Sigmoid colon (tissue), 7 donors: ENCODE data around the gene ZNF496. TPM values are rescaled to one million over a fixed set of nuclear protein-coding genes. Genes with fewer than 3 reads are reported as not detected.
"Not testable (repeated sequence)": the region's sequence is repeated elsewhere in the genome, so short reads cannot be mapped to it uniquely, and the experiment has no call there.

ENCODE experiments used
- DNase-seq: peaks from one replicate; pipeline ENCODE4 v3.0.0-alpha.2; 2019
- H3K27ac ChIP-seq, 4 donors: fragments of 200-600 bp; sonication (generic); one replicate each; pipeline ENCODE4 v1.5.1; 2016 to 2019; ENCODE audit warnings: mild to moderate bottlenecking in 1 of 4
- H3K27me3 ChIP-seq, 3 donors: fragments of 200-600 bp; sonication (generic); one replicate each; pipeline ENCODE4 v1.5.1; 2019; ENCODE audit warnings: mild to moderate bottlenecking in 1 of 3
- H3K36me3 ChIP-seq, 4 donors: fragments of 200-600 bp; sonication (generic); one replicate each; pipeline ENCODE4 v1.5.1; 2016 to 2019
- H3K4me1 ChIP-seq, 4 donors: fragments of 200-600 bp; sonication (generic); one replicate each; pipeline ENCODE4 v1.5.1; 2017 to 2019
- H3K4me3 ChIP-seq, 4 donors: fragments of 200-600 bp; sonication (generic); one replicate each; pipeline ENCODE4 v1.5.1; 2017 to 2019; ENCODE audit warnings: mild to moderate bottlenecking in 2 of 4, moderate library complexity in 1 of 4
- H3K9me3 ChIP-seq, 4 donors: fragments of 200-600 bp in 3 of 4; sonication (generic) in 3 of 4; one replicate each; pipeline versions ENCODE4 v1.5.1 to v1.6.1; 2013 to 2019
- EP300 ChIP-seq, 4 donors: sonication (generic); formaldehyde crosslinking; IDR thresholded peaks; one replicate each; pipeline ENCODE4 v1.6.1; 2017; ENCODE audit warnings: antibody characterized with exemption in 4 of 4
- POLR2A ChIP-seq, 2 donors: fragments of 450-650 bp; IDR thresholded peaks; one replicate each; pipeline ENCODE4 v1.6.1; 2016; ENCODE audit warnings: antibody characterized with exemption in 2 of 2, mild to moderate bottlenecking in 2 of 2, moderate library complexity in 2 of 2
- POLR2AphosphoS5 ChIP-seq, 4 donors: sonication (generic); formaldehyde crosslinking; IDR thresholded peaks; one replicate each; pipeline ENCODE4 v1.6.1; 2017; ENCODE audit warnings: antibody characterized with exemption in 4 of 4
- WGBS, 2 donors: extraction: QIAGEN DNeasy Blood & Tissue Kit; methylation state at CpG; one replicate each; pipeline ENCODE4 v1.1.7; 2013; 5-methylcytosine and 5-hydroxymethylcytosine counted together
- intact Hi-C: fragments of 100-400 bp; cut with DNase I; formaldehyde crosslinking; loops from one replicate; pipeline ENCODE4 v1.15.1; 2023
- polyA plus RNA-seq, 3 donors: library from polyadenylated mRNA; stranded (reverse); fragments of 200-250 nt; gene quantifications; one replicate each; pipeline ENCODE4 v1.2.3, GENCODE V29; 2013
- total RNA-seq, 4 donors: library from RNA; depleted of rRNA; stranded (reverse); fragments of >200 nt; gene quantifications; one replicate each; pipeline ENCODE4 v1.1.0, GENCODE V29; 2016
- TF ChIP-seq, protein P1 (sequence below), 4 experiments: fragments of 450-650 bp in 3 of 4; fragments of 200-600 bp in 1 of 4; IDR thresholded peaks; one replicate each; pipeline ENCODE4 v1.5.1; 2016 to 2019; ENCODE audit warnings: antibody characterized with exemption in 4 of 4, mild to moderate bottlenecking in 3 of 4, moderate library complexity in 2 of 4
- donor health status: healthy with polysubstance abuse.
- donor health status: Bipolar disorder and iron deficiency.
- donor health status: healthy.

ZNF496 gene
- total and polyA plus RNA-seq, 7 donors, result 3.2 to 70.7 (median 31.6) TPM

DNA sequence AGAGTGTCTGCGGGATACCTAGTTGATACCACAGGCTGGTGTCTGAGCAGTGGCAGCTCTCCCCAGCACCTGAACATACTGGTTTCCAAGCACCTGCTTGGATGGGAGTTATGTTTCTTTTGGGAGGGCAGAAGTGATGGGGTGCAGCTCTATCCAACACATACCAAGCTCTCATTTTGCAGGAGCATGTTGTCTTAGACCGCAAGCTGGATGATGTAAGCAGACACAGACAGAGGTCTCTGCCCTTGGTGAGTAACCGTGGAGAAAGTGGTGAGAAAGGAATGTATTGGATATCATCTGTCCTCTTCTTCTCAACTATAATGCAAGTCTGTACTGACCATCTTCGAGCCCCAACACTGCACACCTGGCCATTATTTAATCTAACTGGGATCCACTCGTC is 37.4 kb downstream of the ZNF496 start:
- Histone ChIP-seq H3K36me3 (no peaks in the 10 kb centered on the region), H3K27me3 (no peaks in the 10 kb centered on the region), H3K27ac (no peak overlapping the region), H3K4me1 (no peaks in the 10 kb centered on the region), H3K4me3 (no peak overlapping the region), H3K9me3 (no peaks in the 10 kb centered on the region)
- 87 to 94% methylated on average over 5 of the region's 5 CpGs for WGBS, 2 donors
- intact Hi-C loops, result no loop called here
- TF ChIP-seq POLR2A (IDR thresholded peaks at IDR 0.05), result no peak
- TF ChIP-seq, protein P1, sequence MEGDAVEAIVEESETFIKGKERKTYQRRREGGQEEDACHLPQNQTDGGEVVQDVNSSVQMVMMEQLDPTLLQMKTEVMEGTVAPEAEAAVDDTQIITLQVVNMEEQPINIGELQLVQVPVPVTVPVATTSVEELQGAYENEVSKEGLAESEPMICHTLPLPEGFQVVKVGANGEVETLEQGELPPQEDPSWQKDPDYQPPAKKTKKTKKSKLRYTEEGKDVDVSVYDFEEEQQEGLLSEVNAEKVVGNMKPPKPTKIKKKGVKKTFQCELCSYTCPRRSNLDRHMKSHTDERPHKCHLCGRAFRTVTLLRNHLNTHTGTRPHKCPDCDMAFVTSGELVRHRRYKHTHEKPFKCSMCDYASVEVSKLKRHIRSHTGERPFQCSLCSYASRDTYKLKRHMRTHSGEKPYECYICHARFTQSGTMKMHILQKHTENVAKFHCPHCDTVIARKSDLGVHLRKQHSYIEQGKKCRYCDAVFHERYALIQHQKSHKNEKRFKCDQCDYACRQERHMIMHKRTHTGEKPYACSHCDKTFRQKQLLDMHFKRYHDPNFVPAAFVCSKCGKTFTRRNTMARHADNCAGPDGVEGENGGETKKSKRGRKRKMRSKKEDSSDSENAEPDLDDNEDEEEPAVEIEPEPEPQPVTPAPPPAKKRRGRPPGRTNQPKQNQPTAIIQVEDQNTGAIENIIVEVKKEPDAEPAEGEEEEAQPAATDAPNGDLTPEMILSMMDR (IDR thresholded peaks at IDR 0.05), result no peak
- TF ChIP-seq EP300 (IDR thresholded peaks at IDR 0.05), result no peak
- TF ChIP-seq POLR2AphosphoS5 (IDR thresholded peaks at IDR 0.05), result no peak
- no peak for DNase-seq

DNA sequence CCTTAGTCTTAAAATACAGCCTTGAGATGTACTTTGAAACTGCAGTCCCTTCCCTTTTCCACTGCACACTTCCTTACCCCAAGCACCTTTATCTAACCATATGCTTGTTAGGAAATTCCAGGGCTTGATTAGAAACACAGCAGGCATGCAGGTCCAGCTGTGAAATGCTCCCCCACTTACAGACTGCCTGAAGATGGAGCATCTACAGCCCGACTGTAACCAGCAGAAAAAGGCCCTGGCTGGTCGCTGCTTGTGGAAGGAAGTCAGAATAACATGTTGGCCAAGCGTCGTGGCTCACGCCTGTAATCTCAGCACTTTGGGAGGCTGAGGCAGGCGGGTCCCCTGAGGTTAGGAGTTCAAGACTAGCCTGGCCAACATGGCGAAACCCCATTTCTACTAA is 38.6 kb downstream of the ZNF496 start:
- 86 to 95% methylated on average over 7 of the region's 7 CpGs for WGBS, 2 donors
- Histone ChIP-seq H3K36me3 (no peaks in the 10 kb centered on the region), H3K27me3 (no peaks in the 10 kb centered on the region), H3K27ac (no peak overlapping the region), H3K4me1 (no peaks in the 10 kb centered on the region), H3K9me3 (no peaks in the 10 kb centered on the region), H3K4me3 (no peak overlapping the region)
- TF ChIP-seq POLR2A (IDR thresholded peaks at IDR 0.05) (no peak), POLR2AphosphoS5 (IDR thresholded peaks at IDR 0.05) (no peak), EP300 (IDR thresholded peaks at IDR 0.05) (no peak)
- TF ChIP-seq, protein P1 (IDR thresholded peaks at IDR 0.05), result no peak
- DNase-seq, result no peak
- intact Hi-C loops, result no loop called here

DNA sequence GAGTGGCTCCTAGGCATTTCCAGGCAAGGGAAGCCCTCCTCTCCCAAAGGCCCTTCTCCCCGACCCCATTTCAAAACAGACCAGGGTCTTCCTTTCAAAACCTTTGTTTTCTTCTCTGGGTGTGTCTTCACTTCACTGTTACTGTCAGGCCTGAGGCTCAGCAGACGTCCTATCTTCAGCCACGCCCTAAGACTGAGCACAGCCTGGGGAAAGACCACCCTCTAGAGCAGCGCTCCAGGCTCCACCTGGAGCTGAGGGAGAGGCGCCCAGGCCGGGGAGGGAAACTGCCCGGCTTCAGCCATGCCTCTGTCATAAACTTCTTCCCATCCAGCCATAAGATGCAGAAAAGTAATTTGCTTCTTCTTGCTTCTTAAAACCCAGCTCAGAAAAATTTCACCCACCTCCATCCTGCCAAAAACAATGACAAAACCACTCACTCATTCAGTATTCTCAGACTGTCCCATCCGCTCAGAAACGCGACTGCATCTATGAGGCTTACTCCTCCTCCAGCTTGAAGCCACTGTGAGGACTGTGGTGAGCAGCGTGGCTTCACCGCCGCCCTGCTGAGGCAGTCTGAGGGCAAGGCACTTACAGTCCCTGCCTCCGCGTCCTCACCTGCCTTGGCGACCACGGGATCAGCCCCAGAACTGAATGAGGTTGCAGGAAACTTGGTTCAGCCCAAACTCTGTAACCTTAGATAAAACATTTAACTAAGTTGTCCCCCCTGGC is 39.7 kb downstream of the ZNF496 start:
- no peak overlapping the region for H3K27ac ChIP-seq
- H3K27me3 ChIP-seq, result no peaks in the 10 kb centered on the region
- intact Hi-C loops, result no loop called here
- no peak overlapping the region for H3K4me3 ChIP-seq
- 73% methylated on average over 17 of the region's 17 CpGs for WGBS, 2 donors
- DNase-seq, result peak; percentile 36
- TF ChIP-seq EP300 (IDR thresholded peaks at IDR 0.05), result no peak
- TF ChIP-seq, protein P1 (IDR thresholded peaks at IDR 0.05), result no peak
- no peak for TF ChIP-seq POLR2AphosphoS5 (IDR thresholded peaks at IDR 0.05)
- TF ChIP-seq POLR2A (IDR thresholded peaks at IDR 0.05), result no peak
- H3K36me3 ChIP-seq, result no peaks in the 10 kb centered on the region
- H3K4me1 ChIP-seq, result no peaks in the 10 kb centered on the region
- no peaks in the 10 kb centered on the region for H3K9me3 ChIP-seq

DNA sequence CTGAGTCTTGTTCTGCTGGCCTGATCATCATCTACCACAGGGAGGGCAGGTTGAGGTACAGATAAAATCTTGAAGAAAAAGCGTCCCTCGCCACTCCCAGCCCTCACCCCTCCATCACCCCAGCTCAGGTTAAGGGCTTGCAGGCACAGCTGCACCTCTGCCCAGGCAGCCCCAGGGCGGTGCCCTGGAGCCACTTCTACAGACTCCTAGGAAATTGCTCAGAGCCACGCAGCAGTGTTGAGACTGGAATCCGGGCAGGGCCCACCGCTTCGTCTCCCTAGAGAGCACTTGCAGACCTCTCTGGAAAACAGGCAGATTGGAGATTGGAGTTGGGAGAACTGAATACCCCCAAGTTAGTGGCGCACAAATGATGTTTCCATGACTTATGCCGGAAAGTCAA is 40.5 kb downstream of the ZNF496 start:
- 94 to 96% methylated on average over 9 of the region's 9 CpGs for WGBS, 2 donors
- Histone ChIP-seq H3K36me3 (no peaks in the 10 kb centered on the region), H3K27me3 (no peaks in the 10 kb centered on the region), H3K4me3 (no peak overlapping the region), H3K4me1 (no peaks in the 10 kb centered on the region), H3K9me3 (no peaks in the 10 kb centered on the region), H3K27ac (no peak overlapping the region)
- intact Hi-C loops, result no loop called here
- TF ChIP-seq, protein P1 (IDR thresholded peaks at IDR 0.05), result no peak
- no peak for TF ChIP-seq POLR2A (IDR thresholded peaks at IDR 0.05)
- no peak for TF ChIP-seq EP300 (IDR thresholded peaks at IDR 0.05)
- TF ChIP-seq POLR2AphosphoS5 (IDR thresholded peaks at IDR 0.05), result no peak
- DNase-seq, result no peak

DNA sequence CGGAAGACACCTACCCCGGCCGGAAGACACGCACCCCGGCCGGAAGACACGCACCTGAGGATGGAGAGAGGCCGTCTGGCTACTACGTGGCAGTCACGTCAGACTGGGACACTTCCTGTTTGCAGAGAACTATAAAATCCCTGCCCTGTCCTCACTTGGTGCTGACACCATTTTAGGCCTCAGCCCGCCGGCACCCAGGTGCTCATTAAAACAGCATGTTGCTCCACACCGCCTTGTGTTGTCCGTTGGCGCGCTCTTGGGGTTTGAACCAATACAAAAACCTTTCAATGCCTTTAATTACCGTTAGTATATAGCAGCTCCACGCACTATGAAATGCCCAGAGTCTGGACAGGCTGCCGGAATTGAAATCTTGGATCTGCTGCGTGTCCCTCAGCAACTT is 41.1 kb downstream of the ZNF496 start:
- WGBS, 2 donors, result 91 to 96% methylated on average over 20 of the region's 20 CpGs
- Histone ChIP-seq H3K27me3 (no peaks in the 10 kb centered on the region), H3K4me3 (no peak overlapping the region), H3K27ac (no peak overlapping the region), H3K36me3 (no peaks in the 10 kb centered on the region), H3K4me1 (no peaks in the 10 kb centered on the region), H3K9me3 (no peaks in the 10 kb centered on the region)
- TF ChIP-seq, protein P1 (IDR thresholded peaks at IDR 0.05), result no peak
- no peak for TF ChIP-seq EP300 (IDR thresholded peaks at IDR 0.05)
- TF ChIP-seq POLR2AphosphoS5 (IDR thresholded peaks at IDR 0.05), result no peak
- no peak for TF ChIP-seq POLR2A (IDR thresholded peaks at IDR 0.05)
- intact Hi-C loops, result no loop called here
- DNase-seq, result no peak

DNA sequence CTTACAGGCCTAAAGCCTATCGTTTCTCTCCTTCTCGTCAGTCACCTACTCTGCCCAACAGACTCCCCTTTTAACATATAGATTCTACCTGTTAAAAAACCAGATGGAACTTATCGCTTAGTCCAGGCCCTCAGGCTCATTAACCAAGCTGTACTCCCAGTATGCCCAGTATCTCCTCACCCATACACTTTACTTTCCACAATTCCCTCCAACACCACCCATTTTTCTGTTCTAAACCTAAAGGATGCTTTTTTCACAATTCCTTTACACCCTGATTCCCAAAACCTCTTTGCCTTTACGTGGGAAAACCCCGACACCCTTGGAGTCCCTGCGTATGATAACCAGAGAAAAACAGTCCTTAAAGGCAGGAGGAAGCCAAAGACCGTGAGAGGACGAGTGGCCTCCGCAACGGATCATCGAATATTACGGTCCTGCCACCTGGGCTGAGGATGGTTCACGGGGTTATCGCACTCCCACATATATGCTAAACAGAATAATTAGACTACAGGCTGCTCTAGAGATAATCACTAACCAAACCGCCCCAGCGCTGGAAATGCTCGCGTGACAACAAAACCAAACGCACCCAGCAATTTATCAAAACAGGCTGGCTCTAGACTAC is 42.3 kb downstream of the ZNF496 start:
- H3K9me3 ChIP-seq, intact Hi-C loops, H3K27me3 ChIP-seq, H3K4me1 ChIP-seq, H3K36me3 ChIP-seq, DNase-seq, H3K4me3 ChIP-seq, H3K27ac ChIP-seq: not testable (repeated sequence)
- WGBS, 2 donors, result 95% methylated on average over 19 of the region's 19 CpGs
